Memory B cell (primary cell): Measurements from ENCODE around the gene PGAM2.

ENCODE experiments used
- ATAC-seq: fragments of 150-1000 bp; cut with Tn5 transposase; 2 replicates; pipeline ENCODE4 v1.10.0; 2021; ENCODE audit warnings: low read depth, mild to moderate bottlenecking, moderate library complexity
- DNase-seq, 2 donors: peaks; one replicate each; pipeline ENCODE4 v3.0.0; 2022; ENCODE audit warnings: low spot score in 2 of 2
- H3K27ac Mint-ChIP-seq: one replicate; pipeline ENCODE4 v1.8.0; 2022; ENCODE audit warnings: mild to moderate bottlenecking, moderate library complexity, mixed read lengths
- H3K27me3 Mint-ChIP-seq: one replicate; pipeline ENCODE4 v1.8.0; 2022; ENCODE audit warnings: mixed read lengths
- H3K36me3 Mint-ChIP-seq: one replicate; pipeline ENCODE4 v1.8.0; 2022; ENCODE audit warnings: mild to moderate bottlenecking, mixed read lengths
- H3K4me1 Mint-ChIP-seq: one replicate; pipeline ENCODE4 v1.8.0; 2022; ENCODE audit warnings: mixed read lengths
- H3K4me3 Mint-ChIP-seq: one replicate; pipeline ENCODE4 v1.8.0; 2022; ENCODE audit warnings: mild to moderate bottlenecking, moderate library complexity, mixed read lengths
- H3K9me3 Mint-ChIP-seq: one replicate; pipeline ENCODE4 v1.8.0; 2022; ENCODE audit warnings: mixed read lengths

The PGAM2 gene

GRCh38 chr7:44097064-44097932 lies 31.9 kb upstream of the PGAM2 start:
- ATAC-seq: peak; percentile 96
- DNase-seq: peak; percentile 46 to 67
- Mint-ChIP-seq H3K36me3 (no peaks in the 10 kb centered on the region), H3K4me1 (peaks cover 32% of the 10 kb centered on the region), H3K27ac (peak overlapping the region; percentile 79), H3K27me3 (no peaks in the 10 kb centered on the region), H3K4me3 (peak overlapping the region; percentile 28), H3K9me3 (no peaks in the 10 kb centered on the region)

DNA sequence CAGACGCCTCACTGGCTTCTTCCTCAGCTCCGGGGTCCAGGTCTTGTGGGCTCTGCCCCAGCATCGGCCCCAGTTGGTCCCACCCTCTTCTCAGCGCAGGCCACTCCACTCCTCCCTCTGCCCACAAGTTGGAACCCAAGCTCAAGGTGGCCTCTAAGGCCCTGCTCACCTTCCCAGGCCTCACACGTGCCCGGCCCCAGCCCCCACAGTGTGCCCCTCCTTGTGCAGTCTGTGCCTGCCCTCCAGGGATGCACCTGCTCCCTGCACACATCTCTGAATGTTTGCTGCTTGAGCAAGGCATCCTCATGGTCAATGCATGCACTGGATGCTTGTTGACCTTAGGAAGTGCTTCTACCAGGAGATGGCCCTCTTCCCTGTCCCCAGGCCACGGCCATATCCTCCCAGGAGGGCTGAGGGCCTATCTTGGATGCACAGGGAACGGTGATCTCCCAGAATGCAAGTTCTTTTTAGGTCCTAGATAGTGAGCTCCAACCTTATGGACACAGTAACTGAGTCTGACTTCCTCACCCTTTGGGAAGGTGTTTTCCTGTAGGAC lies 31.0 kb upstream of the PGAM2 start:
- H3K4me1 Mint-ChIP-seq: peaks cover 31% of the 10 kb centered on the region
- DNase-seq: no peak
- H3K27me3 Mint-ChIP-seq: no peaks in the 10 kb centered on the region
- no peaks in the 10 kb centered on the region for H3K9me3 Mint-ChIP-seq
- no peaks in the 10 kb centered on the region for H3K36me3 Mint-ChIP-seq
- no peak for ATAC-seq
- H3K27ac Mint-ChIP-seq: peak overlapping the region; percentile 79
- peak overlapping the region; percentile 8 for H3K4me3 Mint-ChIP-seq

DNA sequence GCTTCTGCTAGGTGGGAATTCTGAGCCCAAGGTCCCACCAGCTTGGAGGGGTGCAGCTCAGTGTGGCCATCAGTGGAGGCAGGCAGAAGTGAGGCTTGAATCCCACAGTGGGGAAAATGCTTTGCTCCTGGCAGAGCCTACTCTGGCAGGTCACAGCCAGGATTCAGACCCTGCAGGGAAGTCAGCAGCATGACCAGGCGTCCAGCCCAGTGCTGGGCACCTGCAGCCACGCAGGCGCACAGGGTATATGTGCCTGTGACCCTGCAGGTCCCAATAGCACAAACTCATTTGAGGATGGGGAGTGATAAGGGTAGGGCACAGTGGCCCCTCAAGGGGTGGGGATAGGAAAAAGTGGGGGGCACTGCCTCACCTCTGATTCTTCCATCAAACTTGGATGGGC lies 30.4 kb upstream of the PGAM2 start:
- H3K9me3 Mint-ChIP-seq: no peaks in the 10 kb centered on the region
- no peaks in the 10 kb centered on the region for H3K36me3 Mint-ChIP-seq
- H3K4me1 Mint-ChIP-seq: peaks cover 31% of the 10 kb centered on the region
- no peak overlapping the region for H3K4me3 Mint-ChIP-seq
- H3K27ac Mint-ChIP-seq: peak overlapping the region; percentile 35
- DNase-seq: no peak
- H3K27me3 Mint-ChIP-seq: no peaks in the 10 kb centered on the region
- no peak for ATAC-seq

GRCh38 chr7:44094883-44095592 lies 29.7 kb upstream of the PGAM2 start:
- Mint-ChIP-seq H3K4me3 (peak overlapping the region; percentile 12), H3K27me3 (no peaks in the 10 kb centered on the region), H3K36me3 (no peaks in the 10 kb centered on the region), H3K9me3 (no peaks in the 10 kb centered on the region), H3K4me1 (peaks cover 28% of the 10 kb centered on the region), H3K27ac (peak overlapping the region; percentile 35)
- DNase-seq: no peak
- no peak for ATAC-seq

DNA sequence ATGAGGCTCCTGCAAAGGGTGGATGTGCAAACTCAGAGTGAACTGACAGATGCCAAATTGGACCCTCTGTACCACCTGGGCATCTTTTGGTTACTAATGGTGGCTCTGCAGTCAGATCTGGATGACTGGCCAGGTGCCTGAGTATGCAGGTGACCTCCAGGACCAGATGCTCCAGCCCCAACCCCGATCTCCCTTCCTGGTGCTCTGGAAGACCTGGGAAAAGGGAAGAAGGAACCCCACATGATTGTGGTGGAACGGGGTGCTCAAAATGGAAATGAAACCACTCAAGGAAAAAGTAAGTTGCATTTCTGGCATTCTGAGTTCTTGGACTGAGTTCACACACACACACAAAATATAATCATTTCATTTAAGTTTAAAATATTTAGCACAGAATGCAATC lies 29.0 kb upstream of the PGAM2 start:
- Mint-ChIP-seq H3K36me3 (no peaks in the 10 kb centered on the region), H3K27ac (no peak overlapping the region), H3K4me3 (no peak overlapping the region), H3K27me3 (no peaks in the 10 kb centered on the region), H3K4me1 (peaks cover 28% of the 10 kb centered on the region), H3K9me3 (no peaks in the 10 kb centered on the region)
- ATAC-seq (no peak), DNase-seq (no peak)

- ATAC-seq (no peak), DNase-seq (no peak)
- Mint-ChIP-seq H3K27me3 (no peaks in the 10 kb centered on the region), H3K4me1 (peaks cover 28% of the 10 kb centered on the region), H3K36me3 (no peaks in the 10 kb centered on the region), H3K4me3 (no peak overlapping the region), H3K9me3 (no peaks in the 10 kb centered on the region), H3K27ac (no peak overlapping the region)
These were observed 27.8 kb upstream of the PGAM2 start for GRCh38 chr7:44093102-44093641.

DNA sequence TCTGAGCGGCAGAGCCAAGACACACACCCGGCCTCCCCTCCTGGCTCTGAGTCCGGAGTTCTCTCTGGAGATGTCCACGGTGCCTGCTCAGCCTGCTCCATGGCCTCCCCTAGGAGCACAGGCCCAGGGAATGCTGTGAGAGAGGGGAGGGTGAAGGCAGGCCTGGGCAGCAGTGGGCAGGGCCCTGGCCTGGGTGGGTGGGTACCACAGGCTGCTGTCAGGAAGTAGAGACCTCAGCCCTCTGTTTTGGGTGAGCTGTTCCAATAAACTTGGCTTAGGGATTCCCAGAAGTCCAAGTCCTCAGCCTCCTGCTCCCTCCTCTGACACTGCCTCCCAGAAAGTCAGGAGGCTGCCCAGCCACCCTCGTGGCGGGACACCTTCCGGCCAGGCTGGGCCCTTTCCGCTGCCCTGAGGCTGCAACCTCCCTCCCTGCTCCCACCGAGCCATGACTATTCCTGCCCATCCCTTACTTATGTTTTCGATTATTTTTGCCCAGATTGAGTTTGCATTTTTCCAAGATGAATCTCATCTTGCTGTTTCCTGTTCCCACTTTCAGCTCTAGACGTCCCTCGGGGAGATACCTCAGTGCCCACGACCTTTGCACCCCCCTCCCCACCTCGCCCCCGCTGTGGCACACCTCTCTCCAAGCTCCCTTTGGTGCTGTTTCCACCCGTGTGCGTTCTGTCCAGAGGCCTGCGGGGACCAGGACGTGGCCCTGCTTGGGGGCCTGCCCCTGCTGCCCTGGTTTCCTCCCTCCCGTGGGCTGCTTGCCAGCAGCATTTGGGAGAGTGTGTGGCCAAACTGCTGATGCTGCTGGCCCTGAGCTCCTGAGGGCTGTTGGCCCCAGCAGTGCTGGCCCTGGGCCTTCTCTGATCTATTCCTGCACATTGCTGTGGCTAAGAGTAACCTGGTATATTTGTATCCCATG lies 22.8 kb upstream of the PGAM2 start:
- ATAC-seq: no peak
- no peaks in the 10 kb centered on the region for H3K27me3 Mint-ChIP-seq
- H3K4me1 Mint-ChIP-seq: peaks cover under 1% of the 10 kb centered on the region
- no peaks in the 10 kb centered on the region for H3K36me3 Mint-ChIP-seq
- no peak overlapping the region for H3K27ac Mint-ChIP-seq
- no peak overlapping the region for H3K4me3 Mint-ChIP-seq
- H3K9me3 Mint-ChIP-seq: no peaks in the 10 kb centered on the region
- no peak for DNase-seq

DNA sequence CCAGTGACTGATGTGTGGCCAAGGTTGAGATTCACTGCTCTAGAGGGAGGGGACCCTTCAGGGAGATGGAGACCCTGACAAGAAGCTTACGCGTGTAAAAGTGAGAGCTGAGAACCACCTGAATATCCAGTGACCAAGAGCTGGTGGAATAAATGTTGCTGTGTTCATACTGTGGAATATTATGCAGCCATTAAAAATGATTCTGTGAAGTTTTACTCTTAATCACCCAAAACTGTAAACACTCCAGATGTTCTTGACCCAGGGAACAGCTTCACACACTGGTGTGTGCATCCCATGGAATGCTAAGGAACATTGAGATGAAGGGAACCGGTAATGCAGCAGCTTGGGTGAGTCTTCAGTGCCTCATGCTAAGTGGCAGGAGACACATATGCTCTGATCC lies 21.3 kb upstream of the PGAM2 start:
- H3K27ac Mint-ChIP-seq: no peak overlapping the region
- no peak for DNase-seq
- H3K9me3 Mint-ChIP-seq: no peaks in the 10 kb centered on the region

DNA sequence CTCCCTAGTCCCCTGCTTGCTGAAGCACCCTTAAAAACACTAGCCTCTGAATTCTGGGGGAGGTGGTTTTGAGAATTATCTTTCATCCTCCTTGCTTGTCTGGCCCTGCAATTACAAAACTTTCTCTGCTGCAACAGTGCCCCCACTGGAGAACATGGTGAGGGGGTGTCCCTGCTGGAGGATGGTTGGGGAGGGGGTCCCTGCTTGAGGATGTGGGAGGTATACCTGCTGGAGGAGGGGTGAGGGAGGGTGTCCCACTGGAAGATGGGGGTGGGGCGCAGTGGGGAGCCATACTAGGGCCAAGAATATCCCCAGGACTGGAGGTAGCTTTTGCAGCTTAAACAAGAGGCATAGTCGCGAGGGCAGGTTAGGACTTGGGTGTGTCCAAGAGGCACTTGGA lies 20.2 kb upstream of the PGAM2 start:
- no peak for ATAC-seq
- Mint-ChIP-seq H3K4me3 (no peak overlapping the region), H3K36me3 (peaks cover 3% of the 10 kb centered on the region), H3K27ac (no peak overlapping the region), H3K27me3 (no peaks in the 10 kb centered on the region), H3K9me3 (no peaks in the 10 kb centered on the region), H3K4me1 (peaks cover 7% of the 10 kb centered on the region)
- DNase-seq: no peak

More for the DNA sequence above, 21.3 kb upstream of the PGAM2 start:
- Mint-ChIP-seq H3K27me3 (no peaks in the 10 kb centered on the region), H3K4me1 (no peaks in the 10 kb centered on the region), H3K4me3 (no peak overlapping the region), H3K36me3 (no peaks in the 10 kb centered on the region)
- no peak for ATAC-seq

- peaks cover 3% of the 10 kb centered on the region for H3K36me3 Mint-ChIP-seq
- H3K27me3 Mint-ChIP-seq: no peaks in the 10 kb centered on the region
- no peak overlapping the region for H3K4me3 Mint-ChIP-seq
- no peak for DNase-seq
- peaks cover 7% of the 10 kb centered on the region for H3K4me1 Mint-ChIP-seq
- no peaks in the 10 kb centered on the region for H3K9me3 Mint-ChIP-seq
- no peak for ATAC-seq
- H3K27ac Mint-ChIP-seq: no peak overlapping the region
These were observed 19.3 kb upstream of the PGAM2 start for GRCh38 chr7:44084701-44085100.

- H3K27me3 Mint-ChIP-seq: no peaks in the 10 kb centered on the region
- no peaks in the 10 kb centered on the region for H3K9me3 Mint-ChIP-seq
- no peak overlapping the region for H3K27ac Mint-ChIP-seq
- peak overlapping the region; percentile 48 for H3K4me3 Mint-ChIP-seq
- no peak for ATAC-seq
- no peak for DNase-seq
- peaks cover 5% of the 10 kb centered on the region for H3K36me3 Mint-ChIP-seq
- H3K4me1 Mint-ChIP-seq: peaks cover 7% of the 10 kb centered on the region
These were observed 18.4 kb upstream of the PGAM2 start for GRCh38 chr7:44083796-44084195.

GRCh38 chr7:44082541-44083207 lies 17.3 kb upstream of the PGAM2 start:
- peak in 1 of 2 donors; percentile 85 for DNase-seq
- Mint-ChIP-seq H3K27me3 (no peaks in the 10 kb centered on the region), H3K27ac (peak overlapping the region; percentile 93), H3K36me3 (peaks cover 13% of the 10 kb centered on the region), H3K4me3 (peak overlapping the region; percentile 87), H3K4me1 (peaks cover 15% of the 10 kb centered on the region), H3K9me3 (no peaks in the 10 kb centered on the region)
- ATAC-seq: peak; percentile 84

DNA sequence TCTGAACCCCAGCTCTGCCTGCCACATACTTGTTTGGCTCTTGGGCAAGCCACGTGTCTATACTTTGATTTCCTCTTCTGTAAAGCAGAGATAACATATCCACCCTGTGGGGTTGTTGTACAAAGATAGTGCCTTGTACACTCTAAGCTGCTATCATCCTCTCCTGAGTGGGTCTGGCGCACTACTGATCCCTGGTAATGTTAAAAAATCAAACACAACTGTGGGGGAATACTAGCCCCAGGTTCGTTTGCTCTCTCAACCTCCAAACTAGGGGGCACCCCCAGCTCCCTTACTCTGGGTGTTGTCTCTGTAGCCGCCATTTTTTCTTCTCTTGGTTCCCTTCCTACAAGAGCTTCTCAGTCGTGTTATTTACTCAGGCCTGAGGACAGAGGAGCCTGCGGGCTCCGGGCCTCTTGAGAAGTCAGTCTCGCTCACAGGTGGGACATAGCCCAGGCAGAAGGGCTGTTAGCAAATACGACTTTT lies 15.9 kb upstream of the PGAM2 start:
- peaks cover 18% of the 10 kb centered on the region for H3K4me1 Mint-ChIP-seq
- ATAC-seq (peak; percentile 16), DNase-seq (peak in 1 of 2 donors; percentile 50)
- no peaks in the 10 kb centered on the region for H3K9me3 Mint-ChIP-seq
- peaks cover 16% of the 10 kb centered on the region for H3K36me3 Mint-ChIP-seq
- peak overlapping the region; percentile 87 for H3K4me3 Mint-ChIP-seq
- H3K27me3 Mint-ChIP-seq: no peaks in the 10 kb centered on the region
- peak overlapping the region; percentile 93 for H3K27ac Mint-ChIP-seq
